Activated naive CD4-positive, alpha-beta T cell treated with anti-CD3 and anti-CD28 coated beads, Interleukin-2, amount 50 U/mL, for 24 hours (primary cell): ENCODE results near the gene NCOA1.
A peak's percentile ranks its signal among the peaks of the same experiment; 100 is the strongest.
"Not testable (repeated sequence)": the region's sequence is repeated elsewhere in the genome, so short reads cannot be mapped to it uniquely, and the experiment has no call there.

Source experiments
- H3K27ac Mint-ChIP-seq: one replicate; pipeline ENCODE4 v1.8.0; 2021; ENCODE audit warnings: mild to moderate bottlenecking, mixed read lengths
- H3K27me3 Mint-ChIP-seq: one replicate; pipeline ENCODE4 v1.8.0; 2021; ENCODE audit warnings: mixed read lengths
- H3K36me3 Mint-ChIP-seq: one replicate; pipeline ENCODE4 v1.8.0; 2021; ENCODE audit warnings: mixed read lengths
- H3K4me1 Mint-ChIP-seq: one replicate; pipeline ENCODE4 v1.8.0; 2021; ENCODE audit warnings: mixed read lengths
- H3K4me3 Mint-ChIP-seq: one replicate; pipeline ENCODE4 v1.8.0; 2021; ENCODE audit warnings: mild to moderate bottlenecking, mixed read lengths
- H3K9me3 Mint-ChIP-seq: one replicate; pipeline ENCODE4 v1.8.0; 2021; ENCODE audit warnings: mixed read lengths

The NCOA1 gene

GRCh38 chr2:24559473-24560113 is 68.5 kb downstream of the NCOA1 start:
- Mint-ChIP-seq H3K4me3 (no peak overlapping the region), H3K27me3 (no peaks in the 10 kb centered on the region), H3K27ac (peak overlapping the region; percentile 25), H3K36me3 (peaks cover 45% of the 10 kb centered on the region), H3K4me1 (peaks cover 72% of the 10 kb centered on the region), H3K9me3 (peaks cover 7% of the 10 kb centered on the region)

DNA sequence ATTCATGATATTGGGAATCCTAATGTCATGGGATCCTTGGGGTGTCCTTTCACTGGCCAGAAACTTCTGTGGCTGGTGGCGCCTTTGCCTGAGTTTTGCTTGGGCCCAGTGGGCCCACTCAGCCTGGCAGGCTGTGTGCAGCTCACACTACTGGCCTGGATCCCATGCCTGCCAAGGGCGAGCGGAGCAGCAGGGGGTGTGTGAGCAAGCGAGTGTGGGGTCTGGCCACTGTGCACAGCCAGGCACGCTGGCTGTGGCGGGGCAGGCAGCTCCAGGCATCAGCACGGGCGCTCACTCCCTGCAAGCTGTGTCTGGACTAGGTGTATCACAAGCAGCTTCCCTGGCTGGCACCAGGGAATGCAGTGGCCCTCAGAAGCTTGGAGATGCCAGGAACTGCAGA is 74.5 kb downstream of the NCOA1 start:
- Mint-ChIP-seq H3K36me3 (peaks cover 30% of the 10 kb centered on the region), H3K27me3 (no peaks in the 10 kb centered on the region), H3K4me1 (peaks cover 56% of the 10 kb centered on the region), H3K27ac (no peak overlapping the region), H3K4me3 (no peak overlapping the region), H3K9me3 (no peaks in the 10 kb centered on the region)

GRCh38 chr2:24566209-24566608 is 75.2 kb downstream of the NCOA1 start:
- H3K9me3 Mint-ChIP-seq = no peaks in the 10 kb centered on the region
- H3K4me3 Mint-ChIP-seq = no peak overlapping the region
- peaks cover 30% of the 10 kb centered on the region for H3K36me3 Mint-ChIP-seq
- no peak overlapping the region for H3K27ac Mint-ChIP-seq
- peaks cover 57% of the 10 kb centered on the region for H3K4me1 Mint-ChIP-seq
- H3K27me3 Mint-ChIP-seq = no peaks in the 10 kb centered on the region

DNA sequence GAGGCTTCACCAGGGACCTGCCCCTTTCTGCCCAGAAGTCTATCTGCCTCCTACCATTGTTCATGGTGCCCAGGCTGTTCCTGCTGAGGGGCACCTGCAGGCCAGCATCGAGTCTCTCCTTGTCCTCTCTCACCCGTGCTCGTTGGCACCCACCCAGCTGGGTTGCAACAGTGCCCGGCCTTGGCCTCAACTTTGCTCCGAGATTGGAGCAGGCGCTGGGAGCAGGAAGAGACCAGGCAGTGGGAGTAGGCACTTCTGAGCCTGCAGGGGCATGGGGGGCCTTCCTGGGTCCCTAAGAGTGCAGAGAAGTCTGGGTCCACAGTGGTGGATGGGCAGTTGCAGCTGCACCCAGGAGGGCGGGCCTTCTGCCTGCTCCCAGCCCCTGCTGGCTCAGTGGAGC is 75.6 kb downstream of the NCOA1 start:
- Mint-ChIP-seq H3K27me3 (no peaks in the 10 kb centered on the region), H3K4me3 (no peak overlapping the region), H3K36me3 (peaks cover 30% of the 10 kb centered on the region), H3K9me3 (no peaks in the 10 kb centered on the region), H3K27ac (no peak overlapping the region), H3K4me1 (peaks cover 54% of the 10 kb centered on the region)

DNA sequence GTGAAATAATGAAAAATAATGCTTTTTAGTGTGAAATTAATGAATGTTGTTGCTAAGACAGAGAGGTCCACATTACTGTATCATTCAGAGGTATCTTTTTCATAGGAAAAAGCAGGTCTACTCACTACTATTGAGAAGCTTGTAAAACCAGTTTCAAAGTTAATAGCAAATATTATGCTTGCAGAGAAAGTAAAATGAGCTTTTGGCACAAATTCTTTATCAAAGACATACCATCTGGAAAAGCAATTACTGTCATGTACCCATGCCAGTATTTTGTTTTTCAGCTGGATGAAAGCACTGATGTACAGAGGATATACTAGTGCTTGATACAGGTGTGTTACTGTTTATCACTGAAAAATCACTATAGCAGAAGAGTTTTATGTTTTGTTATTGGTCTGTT is 77.5 kb downstream of the NCOA1 start:
- Mint-ChIP-seq H3K4me3 (no peak overlapping the region), H3K27me3 (no peaks in the 10 kb centered on the region), H3K27ac (peak overlapping the region; percentile 3), H3K9me3 (no peaks in the 10 kb centered on the region), H3K4me1 (peaks cover 55% of the 10 kb centered on the region), H3K36me3 (peaks cover 30% of the 10 kb centered on the region)

GRCh38 chr2:24569565-24569964 is 78.5 kb downstream of the NCOA1 start:
- H3K36me3 Mint-ChIP-seq = peaks cover 28% of the 10 kb centered on the region
- not testable (repeated sequence) for H3K4me3 Mint-ChIP-seq, H3K9me3 Mint-ChIP-seq, H3K27ac Mint-ChIP-seq, H3K27me3 Mint-ChIP-seq
- H3K4me1 Mint-ChIP-seq = peaks cover 60% of the 10 kb centered on the region

- no peaks in the 10 kb centered on the region for H3K9me3 Mint-ChIP-seq
- H3K27me3 Mint-ChIP-seq = no peaks in the 10 kb centered on the region
- peaks cover 67% of the 10 kb centered on the region for H3K4me1 Mint-ChIP-seq
- peaks cover 30% of the 10 kb centered on the region for H3K36me3 Mint-ChIP-seq
- no peak overlapping the region for H3K27ac Mint-ChIP-seq
- H3K4me3 Mint-ChIP-seq = no peak overlapping the region
Observed at GRCh38 chr2:24570225-24570624, 79.2 kb downstream of the NCOA1 start.

- H3K27me3 Mint-ChIP-seq = no peaks in the 10 kb centered on the region
- H3K9me3 Mint-ChIP-seq = no peaks in the 10 kb centered on the region
- peak overlapping the region; percentile 71 for H3K27ac Mint-ChIP-seq
- peaks cover 22% of the 10 kb centered on the region for H3K36me3 Mint-ChIP-seq
- peaks cover 76% of the 10 kb centered on the region for H3K4me1 Mint-ChIP-seq
- H3K4me3 Mint-ChIP-seq = no peak overlapping the region
Observed at GRCh38 chr2:24571828-24572442, 80.9 kb downstream of the NCOA1 start.

DNA sequence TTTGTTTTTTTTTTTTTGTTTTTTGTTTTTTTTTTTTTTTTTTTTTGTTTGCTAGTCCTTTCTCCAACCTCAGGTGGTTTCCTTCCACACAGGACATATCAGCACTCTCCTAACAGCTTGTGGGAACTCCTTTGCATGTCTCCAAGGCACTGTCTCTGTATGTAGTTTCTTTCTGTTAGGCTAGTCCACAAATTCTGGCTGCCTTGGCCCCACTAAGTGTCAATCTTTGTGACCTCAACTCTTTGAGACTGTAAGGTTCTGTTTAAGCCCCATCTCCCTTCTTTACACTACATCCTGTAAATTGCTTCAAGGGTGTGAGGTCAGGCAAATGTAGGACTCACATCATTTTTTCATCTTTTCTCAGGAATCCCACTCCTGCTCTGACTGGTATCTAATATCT is 85.1 kb downstream of the NCOA1 start:
- Mint-ChIP-seq H3K9me3 (peaks cover 11% of the 10 kb centered on the region), H3K36me3 (peaks cover 31% of the 10 kb centered on the region), H3K4me1 (peaks cover 87% of the 10 kb centered on the region), H3K4me3 (peak overlapping the region; percentile 66), H3K27ac (peak overlapping the region; percentile 88), H3K27me3 (no peaks in the 10 kb centered on the region)

- peaks cover 90% of the 10 kb centered on the region for H3K4me1 Mint-ChIP-seq
- H3K27ac Mint-ChIP-seq = peak overlapping the region; percentile 88
- H3K36me3 Mint-ChIP-seq = peaks cover 35% of the 10 kb centered on the region
- peaks cover 11% of the 10 kb centered on the region for H3K9me3 Mint-ChIP-seq
- H3K27me3 Mint-ChIP-seq = no peaks in the 10 kb centered on the region
- peak overlapping the region; percentile 66 for H3K4me3 Mint-ChIP-seq
Observed at GRCh38 chr2:24576617-24577016, 85.6 kb downstream of the NCOA1 start.

DNA sequence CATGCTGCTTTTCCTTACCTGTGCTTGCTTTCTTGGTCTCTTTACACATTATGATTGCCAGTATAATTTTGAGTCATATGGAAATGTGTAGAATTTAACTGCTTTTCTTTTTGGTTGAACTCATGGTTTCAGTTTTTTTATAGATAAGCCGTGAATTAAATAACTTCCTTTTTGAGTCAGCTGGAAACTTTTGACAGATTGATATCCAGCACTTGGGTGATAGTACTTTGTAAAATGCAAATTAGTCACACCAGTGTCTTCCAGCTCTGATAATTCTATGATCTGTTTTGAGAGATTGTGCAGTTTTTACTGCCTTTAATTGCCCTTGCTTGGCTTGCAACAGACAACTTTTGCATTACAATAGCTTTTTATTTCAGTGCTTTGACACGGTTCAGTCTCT is 86.4 kb downstream of the NCOA1 start:
- H3K4me1 Mint-ChIP-seq = peaks cover 91% of the 10 kb centered on the region
- H3K4me3 Mint-ChIP-seq = peak overlapping the region; percentile 57
- peaks cover 11% of the 10 kb centered on the region for H3K9me3 Mint-ChIP-seq
- no peaks in the 10 kb centered on the region for H3K27me3 Mint-ChIP-seq
- H3K27ac Mint-ChIP-seq = peak overlapping the region; percentile 66
- H3K36me3 Mint-ChIP-seq = peaks cover 31% of the 10 kb centered on the region

DNA sequence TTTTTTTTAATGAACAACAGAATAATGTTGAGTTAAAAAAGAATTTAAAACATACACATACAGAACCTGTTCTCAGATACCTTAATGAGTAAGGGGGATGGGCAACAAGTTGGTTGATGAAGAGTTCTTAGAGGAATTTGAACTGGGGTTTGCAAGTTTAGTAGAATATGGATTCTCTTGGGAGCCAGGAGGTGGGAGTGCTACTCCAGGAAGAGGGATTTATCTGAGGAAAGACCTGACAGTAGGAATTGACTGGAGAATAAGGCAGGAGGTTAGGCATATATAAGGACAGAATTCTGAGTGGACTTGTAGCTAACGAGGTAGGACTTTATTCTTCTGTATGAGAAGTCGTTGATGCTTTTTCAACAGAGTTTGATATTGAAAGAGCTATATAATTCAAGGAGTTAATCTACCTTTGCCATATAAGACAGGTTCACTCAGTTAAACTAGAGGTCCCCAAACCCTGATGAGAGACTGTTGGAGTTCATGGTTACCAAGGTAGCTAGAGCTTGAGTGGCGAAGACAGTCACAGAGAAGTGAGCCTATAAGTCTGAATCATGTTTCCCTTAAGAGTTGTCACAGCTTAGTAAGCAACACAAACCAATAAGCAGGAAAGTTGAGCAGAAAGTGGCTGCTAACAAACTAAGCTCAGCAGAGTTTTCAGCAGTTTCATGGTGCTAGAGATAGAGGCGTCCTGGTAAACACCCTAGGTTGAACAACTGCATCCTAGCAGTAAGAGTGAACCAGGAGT is 88.2 kb downstream of the NCOA1 start:
- H3K27me3 Mint-ChIP-seq = no peaks in the 10 kb centered on the region
- H3K36me3 Mint-ChIP-seq = peaks cover 29% of the 10 kb centered on the region
- peaks cover 85% of the 10 kb centered on the region for H3K4me1 Mint-ChIP-seq
- peak overlapping the region; percentile 57 for H3K27ac Mint-ChIP-seq
- H3K4me3 Mint-ChIP-seq = peak overlapping the region; percentile 35
- H3K9me3 Mint-ChIP-seq = peaks cover 11% of the 10 kb centered on the region

GRCh38 chr2:24580561-24580960 is 89.5 kb downstream of the NCOA1 start:
- peaks cover 11% of the 10 kb centered on the region for H3K9me3 Mint-ChIP-seq
- H3K4me3 Mint-ChIP-seq = peak overlapping the region; percentile 45
- H3K27ac Mint-ChIP-seq = peak overlapping the region; percentile 60
- peaks cover 23% of the 10 kb centered on the region for H3K36me3 Mint-ChIP-seq
- H3K4me1 Mint-ChIP-seq = peaks cover 73% of the 10 kb centered on the region
- H3K27me3 Mint-ChIP-seq = no peaks in the 10 kb centered on the region

- Mint-ChIP-seq H3K36me3 (peaks cover 28% of the 10 kb centered on the region), H3K4me1 (peaks cover 68% of the 10 kb centered on the region), H3K9me3 (peaks cover 11% of the 10 kb centered on the region)
- H3K27ac Mint-ChIP-seq, H3K27me3 Mint-ChIP-seq, H3K4me3 Mint-ChIP-seq: not testable (repeated sequence)
Observed at GRCh38 chr2:24581971-24582370, 90.9 kb downstream of the NCOA1 start.

- Mint-ChIP-seq H3K9me3 (no peaks in the 10 kb centered on the region), H3K4me1 (peaks cover 40% of the 10 kb centered on the region), H3K4me3 (peak overlapping the region; percentile 12), H3K27ac (peak overlapping the region; percentile 3), H3K36me3 (peaks cover 27% of the 10 kb centered on the region), H3K27me3 (no peaks in the 10 kb centered on the region)
Observed at GRCh38 chr2:24586955-24587354, 95.9 kb downstream of the NCOA1 start.

- no peak overlapping the region for H3K4me3 Mint-ChIP-seq
- H3K4me1 Mint-ChIP-seq = peaks cover 36% of the 10 kb centered on the region
- H3K9me3 Mint-ChIP-seq = no peaks in the 10 kb centered on the region
- peak overlapping the region; percentile 30 for H3K27ac Mint-ChIP-seq
- H3K36me3 Mint-ChIP-seq = peaks cover 23% of the 10 kb centered on the region
- no peaks in the 10 kb centered on the region for H3K27me3 Mint-ChIP-seq
Observed at GRCh38 chr2:24588294-24588693, 97.2 kb downstream of the NCOA1 start.
